Calu3 (cell line): Measurements from ENCODE around the gene SRPK2. TPM values are rescaled to one million over a fixed set of nuclear protein-coding genes. Genes with fewer than 3 reads are reported as not detected.

Source experiments
- BruUV-seq: library from RNA; stranded (reverse); fragments of 400-500 nt; replicated peaks from 2 replicates; lab custom pipeline; 2021; lab: Mats Ljungman, UMichigan
- CTCF ChIA-PET: fragments of 300-600 bp; sonication (Branson Sonifier 250); formaldehyde crosslinking; loops from one replicate; lab custom pipeline; 2022; ENCODE audit warnings: antibody characterized with exemption; lab: Charles Lee
- DNase-seq: peaks from one replicate; pipeline ENCODE4 v3.0.0; 2022
- H3K27ac Mint-ChIP-seq: one replicate; pipeline ENCODE4 v1.8.0; 2022; ENCODE audit warnings: mixed read lengths; ENCODE audit not compliant: unreplicated experiment
- H3K27me3 Mint-ChIP-seq: one replicate; pipeline ENCODE4 v1.8.0; 2022; ENCODE audit warnings: mixed read lengths; ENCODE audit not compliant: unreplicated experiment
- H3K36me3 Mint-ChIP-seq: one replicate; pipeline ENCODE4 v1.8.0; 2022; ENCODE audit warnings: mild to moderate bottlenecking, moderate library complexity, mixed read lengths; ENCODE audit not compliant: insufficient read depth, unreplicated experiment
- H3K4me1 Mint-ChIP-seq: one replicate; pipeline ENCODE4 v1.8.0; 2022; ENCODE audit warnings: mild to moderate bottlenecking, low read depth, mixed read lengths; ENCODE audit not compliant: unreplicated experiment
- H3K4me3 Mint-ChIP-seq: one replicate; pipeline ENCODE4 v1.8.0; 2022; ENCODE audit warnings: mild to moderate bottlenecking, low read depth, moderate library complexity, mixed read lengths; ENCODE audit not compliant: unreplicated experiment
- H3K9me3 Mint-ChIP-seq: one replicate; pipeline ENCODE4 v1.8.0; 2022; ENCODE audit warnings: low read depth, mixed read lengths; ENCODE audit not compliant: unreplicated experiment
- CTCF ChIP-seq: fragments of 200-600 bp; IDR thresholded peaks from one replicate; pipeline ENCODE4 v1.8.0; 2022; ENCODE audit warnings: antibody characterized with exemption; ENCODE audit not compliant: unreplicated experiment
- intact Hi-C: fragments of 100-400 bp; cut with micrococcal nuclease; formaldehyde crosslinking; loops from one replicate; pipeline ENCODE4 v1.10.0; 2022; ENCODE audit not compliant: unreplicated experiment
- total RNA-seq: library from RNA; stranded (reverse); gene quantifications from 2 replicates; pipeline ENCODE4 v1.2.3, GENCODE V29; 2022

Gene SRPK2
- total RNA-seq, 1 experiment from 2014 or later, result 40.2 TPM

- no peak overlapping the region for H3K4me3 Mint-ChIP-seq
- intact Hi-C loops, result no loop called here
- H3K4me1 Mint-ChIP-seq, result peaks cover 15% of the 10 kb centered on the region
- H3K36me3 Mint-ChIP-seq, result peaks cover 4% of the 10 kb centered on the region
- no peak for TF ChIP-seq CTCF
- H3K9me3 Mint-ChIP-seq, result no peaks in the 10 kb centered on the region
- no peaks in the 10 kb centered on the region for H3K27me3 Mint-ChIP-seq
- H3K27ac Mint-ChIP-seq, result no peak overlapping the region
- no TSS peak for BruUV-seq
- CTCF ChIA-PET, result no interaction called here
- DNase-seq, result no peak
Measured at GRCh38 chr7:105346593-105347322, 42.0 kb downstream of the SRPK2 start.

GRCh38 chr7:105346138-105346537 lies 42.6 kb downstream of the SRPK2 start:
- Mint-ChIP-seq H3K4me1 (peaks cover 9% of the 10 kb centered on the region), H3K4me3 (no peak overlapping the region), H3K27ac (no peak overlapping the region), H3K36me3 (peaks cover 4% of the 10 kb centered on the region), H3K27me3 (no peaks in the 10 kb centered on the region), H3K9me3 (no peaks in the 10 kb centered on the region)
- CTCF ChIA-PET, result no interaction called here
- no peak for DNase-seq
- no peak for TF ChIP-seq CTCF
- intact Hi-C loops, result no loop called here
- no TSS peak for BruUV-seq

GRCh38 chr7:105345725-105346124 lies 43.0 kb downstream of the SRPK2 start:
- CTCF ChIA-PET, result no interaction called here

GRCh38 chr7:105345003-105345402 lies 43.7 kb downstream of the SRPK2 start:
- Mint-ChIP-seq H3K4me1 (peaks cover 9% of the 10 kb centered on the region), H3K27ac (no peak overlapping the region), H3K27me3 (no peaks in the 10 kb centered on the region), H3K4me3 (no peak overlapping the region), H3K36me3 (peaks cover 3% of the 10 kb centered on the region), H3K9me3 (no peaks in the 10 kb centered on the region)
- DNase-seq, result no peak
- CTCF ChIA-PET, result interaction anchor here (1.2 kb wide), 1 partner anchor 11 kb away, joined by 4 read pairs; no protein-coding TSS in a partner anchor
- BruUV-seq, result no TSS peak
- intact Hi-C loops, result no loop called here
- no peak for TF ChIP-seq CTCF

More at GRCh38 chr7:105345725-105346124, 43.0 kb downstream of the SRPK2 start:
- BruUV-seq, result no TSS peak
- Mint-ChIP-seq H3K27ac (no peak overlapping the region), H3K9me3 (no peaks in the 10 kb centered on the region), H3K4me1 (peaks cover 9% of the 10 kb centered on the region), H3K27me3 (no peaks in the 10 kb centered on the region), H3K36me3 (peaks cover 4% of the 10 kb centered on the region), H3K4me3 (no peak overlapping the region)
- intact Hi-C loops, result no loop called here
- no peak for TF ChIP-seq CTCF
- no peak for DNase-seq
